Muscle of leg (tissue), 11 donors: Measurements from ENCODE around the gene MMP14. TPM values are rescaled to one million over a fixed set of nuclear protein-coding genes. Genes with fewer than 3 reads are reported as not detected.

Source experiments
- DNase-seq: peaks from one replicate; pipeline ENCODE4 v3.0.0; 2013
- H3K27ac ChIP-seq: one replicate; pipeline ENCODE4 v1.5.1; 2013; ENCODE audit warnings: mild to moderate bottlenecking, low read length, control low read depth
- H3K27me3 ChIP-seq: one replicate; pipeline ENCODE4 v1.6.1; 2013; ENCODE audit warnings: low read length; ENCODE audit not compliant: control insufficient read depth, insufficient read depth
- H3K36me3 ChIP-seq: one replicate; pipeline ENCODE4 v1.6.1; 2013; ENCODE audit warnings: low read length; ENCODE audit not compliant: control insufficient read depth, insufficient read depth
- H3K4me1 ChIP-seq: one replicate; pipeline ENCODE4 v1.6.1; 2013; ENCODE audit warnings: low read length; ENCODE audit not compliant: control insufficient read depth, insufficient read depth
- H3K4me3 ChIP-seq: one replicate; pipeline ENCODE4 v1.5.1; 2013; ENCODE audit warnings: low read length, control low read depth
- H3K9me3 ChIP-seq: replicated peaks from 2 replicates; pipeline ENCODE4 v1.6.1; 2013; ENCODE audit warnings: low read depth, low read length; ENCODE audit not compliant: control insufficient read depth
- WGBS: methylation state at CpG from one replicate; pipeline ENCODE4 v1.1.5; 2013; ENCODE audit warnings: missing lambda C conversion rate; ENCODE audit not compliant: insufficient coverage; 5-methylcytosine and 5-hydroxymethylcytosine counted together
- polyA plus RNA-seq, 8 donors: library from polyadenylated mRNA; unstranded; fragments of 120-200 nt; gene quantifications; one replicate each; pipeline versions ENCODE4 v1.2.1 to v1.2.3, GENCODE V29; 2013; ENCODE audit warnings: inconsistent platforms in 1 of 8, low replicate concordance in 1 of 8; ENCODE audit not compliant: insufficient read length in 8 of 8, insufficient read depth in 1 of 8
- total RNA-seq: library from RNA; stranded (reverse); fragments of 120-200 nt; gene quantifications from one replicate; pipeline ENCODE4 v1.2.4, GENCODE V29; 2013

The MMP14 gene
- total and polyA plus RNA-seq, 9 donors = 108 to 315 (median 198) TPM

DNA sequence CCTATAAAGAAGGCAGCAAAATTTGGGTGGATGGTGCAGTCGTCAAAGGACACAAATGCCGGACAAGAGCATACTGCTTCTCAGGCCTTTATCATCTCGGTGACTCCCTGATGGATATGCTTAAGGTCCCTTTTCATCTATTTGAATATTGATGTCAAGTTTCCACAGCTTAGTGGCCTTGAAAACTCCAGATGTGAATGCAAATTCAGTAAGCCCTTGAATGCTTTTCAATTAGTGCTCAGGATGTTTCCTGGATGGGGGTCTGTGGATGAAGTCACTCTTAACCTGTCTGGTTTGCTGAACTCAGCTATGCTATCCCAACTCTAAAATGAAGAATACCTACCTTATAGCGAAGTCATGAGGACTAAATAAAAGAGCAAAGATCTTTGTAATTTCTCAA, 57.3 kb downstream of the MMP14 start:
- Histone ChIP-seq H3K4me3 (no peak overlapping the region), H3K4me1 (no peaks in the 10 kb centered on the region), H3K27ac (no peak overlapping the region), H3K36me3 (peaks cover 5% of the 10 kb centered on the region), H3K9me3 (no peaks in the 10 kb centered on the region), H3K27me3 (no peaks in the 10 kb centered on the region)
- WGBS = 92% methylated on average over 2 of the region's 4 CpGs
- no peak for DNase-seq

- H3K4me1 ChIP-seq = no peaks in the 10 kb centered on the region
- no peak for DNase-seq
- H3K27ac ChIP-seq = no peak overlapping the region
- H3K36me3 ChIP-seq = peaks cover 20% of the 10 kb centered on the region
- no peak overlapping the region for H3K4me3 ChIP-seq
- WGBS = no CpG with 5 or more reads among the region's 1 CpG
- H3K9me3 ChIP-seq = no peaks in the 10 kb centered on the region
- no peaks in the 10 kb centered on the region for H3K27me3 ChIP-seq
These were observed 59.0 kb downstream of the MMP14 start for GRCh38 chr14:22895402-22895801.

DNA sequence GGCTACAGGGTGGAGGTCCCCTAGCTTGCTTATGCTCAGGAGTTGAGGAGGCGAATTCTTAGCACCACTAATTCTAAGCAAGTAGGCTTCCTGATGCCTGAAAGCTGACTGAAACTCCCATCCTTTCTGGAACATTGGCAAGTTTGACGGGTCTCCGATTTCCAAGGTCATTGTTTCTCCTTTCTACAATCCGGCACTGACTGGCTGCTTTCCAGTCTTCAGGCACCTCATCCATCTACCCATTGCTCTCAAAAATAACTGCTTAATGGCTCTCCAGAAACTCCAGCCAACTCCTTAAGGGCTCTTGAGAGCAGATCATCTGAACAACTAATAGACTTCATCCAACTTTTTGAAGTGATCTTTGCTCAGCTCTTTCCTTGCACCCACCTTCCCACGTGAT, 60.0 kb downstream of the MMP14 start:
- H3K9me3 ChIP-seq = no peaks in the 10 kb centered on the region
- no peak for DNase-seq
- H3K27ac ChIP-seq = no peak overlapping the region
- no peaks in the 10 kb centered on the region for H3K27me3 ChIP-seq
- peaks cover 29% of the 10 kb centered on the region for H3K36me3 ChIP-seq
- H3K4me3 ChIP-seq = no peak overlapping the region
- 64% methylated on average over 4 of the region's 5 CpGs for WGBS
- H3K4me1 ChIP-seq = no peaks in the 10 kb centered on the region

- WGBS = 78% methylated on average over 3 of the region's 3 CpGs
- Histone ChIP-seq H3K36me3 (peaks cover 33% of the 10 kb centered on the region), H3K9me3 (no peaks in the 10 kb centered on the region), H3K27ac (no peak overlapping the region), H3K4me3 (no peak overlapping the region), H3K27me3 (no peaks in the 10 kb centered on the region), H3K4me1 (no peaks in the 10 kb centered on the region)
- no peak for DNase-seq
These were observed 60.4 kb downstream of the MMP14 start for GRCh38 chr14:22896760-22897159.

GRCh38 chr14:22897357-22897756, 61.0 kb downstream of the MMP14 start:
- no peaks in the 10 kb centered on the region for H3K9me3 ChIP-seq
- H3K4me1 ChIP-seq = no peaks in the 10 kb centered on the region
- H3K27ac ChIP-seq = no peak overlapping the region
- H3K4me3 ChIP-seq = no peak overlapping the region
- no peak for DNase-seq
- peaks cover 39% of the 10 kb centered on the region for H3K36me3 ChIP-seq
- no peaks in the 10 kb centered on the region for H3K27me3 ChIP-seq
- WGBS = no CpG with 5 or more reads among the region's 1 CpG

Other genes starting within 250 kb of the MMP14 start
- 179 TPM for gene DAD1, start 247.4 kb upstream of the MMP14 start, total RNA-seq
- gene DAD1, start 247.4 kb upstream of the MMP14 start, polyA plus RNA-seq = 100 to 1,000 TPM; 116 to 168 (median 138) TPM
- 8.0 TPM for gene ABHD4, start 238.3 kb upstream of the MMP14 start, total RNA-seq
- gene ABHD4, start 238.3 kb upstream of the MMP14 start, polyA plus RNA-seq = 10 to 100 TPM in 7 of 8 donors, 1 to 10 TPM in 1; 8.8 to 22.3 (median 14.2) TPM
- not detected for gene OR6J1, start 192.2 kb upstream of the MMP14 start, total RNA-seq
- gene OR6J1, start 192.2 kb upstream of the MMP14 start, polyA plus RNA-seq = under 1 TPM; 0.06 to 0.14 (median 0.09) TPM
- 171 TPM for gene OXA1L, start 69.9 kb upstream of the MMP14 start, total RNA-seq
- gene OXA1L, start 69.9 kb upstream of the MMP14 start, polyA plus RNA-seq = 100 to 1,000 TPM; 181 to 242 (median 205) TPM
- gene SLC7A7, start 21.1 kb upstream of the MMP14 start, total RNA-seq = 15.8 TPM
- gene SLC7A7, start 21.1 kb upstream of the MMP14 start, polyA plus RNA-seq = 10 to 100 TPM; 23.5 to 59.3 (median 29.2) TPM
- 69.2 TPM for gene MRPL52, start 6.7 kb upstream of the MMP14 start, total RNA-seq
- 10 to 100 TPM; 54.3 to 85.8 (median 66.0) TPM for gene MRPL52, start 6.7 kb upstream of the MMP14 start, polyA plus RNA-seq
- 14.5 TPM for gene LRP10, start 35.2 kb downstream of the MMP14 start, total RNA-seq
- 10 to 100 TPM; 34.1 to 49.9 (median 47.2) TPM for gene LRP10, start 35.2 kb downstream of the MMP14 start, polyA plus RNA-seq
- 0.13 TPM for gene REM2, start 46.6 kb downstream of the MMP14 start, total RNA-seq
- gene REM2, start 46.6 kb downstream of the MMP14 start, polyA plus RNA-seq = under 1 TPM in 7 of 8 donors, not detected in 1; 0.15 to 0.32 (median 0.19) TPM
- 67.6 TPM for gene RBM23, start 82.6 kb downstream of the MMP14 start, total RNA-seq
- gene RBM23, start 82.6 kb downstream of the MMP14 start, polyA plus RNA-seq = 10 to 100 TPM; 51.7 to 66.3 (median 55.8) TPM
- gene PRMT5, start 92.8 kb downstream of the MMP14 start, total RNA-seq = 41.8 TPM
- gene PRMT5, start 92.8 kb downstream of the MMP14 start, polyA plus RNA-seq = 10 to 100 TPM; 57.9 to 85.2 (median 71.2) TPM
- 39.3 TPM for gene HAUS4, start 120.5 kb downstream of the MMP14 start, total RNA-seq
- gene HAUS4, start 120.5 kb downstream of the MMP14 start, polyA plus RNA-seq = 10 to 100 TPM; 31.2 to 42.9 (median 38.0) TPM
- gene AJUBA, start 146.0 kb downstream of the MMP14 start, total RNA-seq = 30.5 TPM
- gene AJUBA, start 146.0 kb downstream of the MMP14 start, polyA plus RNA-seq = 10 to 100 TPM; 33.5 to 48.6 (median 41.2) TPM
- gene C14orf93, start 173.6 kb downstream of the MMP14 start, total RNA-seq = 10.0 TPM
- 10 to 100 TPM in 5 of 8 donors, 1 to 10 TPM in 3; 8.8 to 15.9 (median 11.2) TPM for gene C14orf93, start 173.6 kb downstream of the MMP14 start, polyA plus RNA-seq
- 154 TPM for gene PSMB5, start 198.3 kb downstream of the MMP14 start, total RNA-seq
- gene PSMB5, start 198.3 kb downstream of the MMP14 start, polyA plus RNA-seq = 100 to 1,000 TPM; 221 to 278 (median 253) TPM
- not detected for gene PSMB11, start 205.6 kb downstream of the MMP14 start, total RNA-seq
- not detected for gene PSMB11, start 205.6 kb downstream of the MMP14 start, polyA plus RNA-seq
- gene CDH24, start 220.9 kb downstream of the MMP14 start, total RNA-seq = 2.1 TPM
- gene CDH24, start 220.9 kb downstream of the MMP14 start, polyA plus RNA-seq = 1 to 10 TPM; 3.0 to 6.8 (median 5.0) TPM